CD14-positive monocyte (primary cell): ENCODE measurements around the gene TMPRSS12. TPM values are rescaled to one million over a fixed set of nuclear protein-coding genes. Genes with fewer than 3 reads are reported as not detected.
"Not testable (repeated sequence)": the region's sequence is repeated elsewhere in the genome, so short reads cannot be mapped to it uniquely, and the experiment has no call there.

Source experiments
- DNase-seq, 3 donors: peaks; one replicate each; pipeline ENCODE4 v3.0.0-alpha.2; 2011 to 2022
- H2AFZ ChIP-seq: 2 replicates; pipeline ENCODE4 v1.6.0; 2012; ENCODE audit warnings: mild to moderate bottlenecking, low read depth, low read length, inconsistent platforms; ENCODE audit not compliant: insufficient read depth, poor library complexity, severe bottlenecking
- H3K27ac ChIP-seq, 2 donors: 1 replicate in 1 of 2; 2 replicates in 1 of 2; pipeline ENCODE4 v1.5.1; 2012 to 2013; ENCODE audit warnings: low read length in 2 of 2, control low read depth in 1 of 2, inconsistent platforms in 1 of 2, low read depth in 1 of 2, mild to moderate bottlenecking in 1 of 2
- H3K27me3 ChIP-seq, 2 donors: one replicate each; pipeline versions ENCODE4 v1.6.0 to v1.6.1; 2011 to 2013; ENCODE audit warnings: low read length in 2 of 2; ENCODE audit not compliant: control insufficient read depth in 2 of 2, insufficient read depth in 2 of 2
- H3K36me3 ChIP-seq, 2 donors: replicated peaks in 1 of 2; 1 replicate in 1 of 2; 2 replicates in 1 of 2; pipeline versions ENCODE4 v1.5.1 to v1.6.1; 2012 to 2013; ENCODE audit warnings: low read length in 2 of 2, control low read depth in 1 of 2, inconsistent platforms in 1 of 2, mild to moderate bottlenecking in 1 of 2; ENCODE audit not compliant: insufficient read depth in 2 of 2, control insufficient read depth in 1 of 2
- H3K4me1 ChIP-seq, 2 donors: 1 replicate in 1 of 2; 2 replicates in 1 of 2; pipeline versions ENCODE4 v1.5.1 to v1.6.1; 2012 to 2013; ENCODE audit warnings: low read length in 2 of 2, control low read depth in 1 of 2, inconsistent platforms in 1 of 2, mild to moderate bottlenecking in 1 of 2, moderate library complexity in 1 of 2; ENCODE audit not compliant: insufficient read depth in 2 of 2, control insufficient read depth in 1 of 2
- H3K4me2 ChIP-seq: replicated peaks from 2 replicates; pipeline ENCODE3; 2012; ENCODE audit warnings: low read length, moderate library complexity, mild to moderate bottlenecking; ENCODE audit not compliant: poor library complexity, severe bottlenecking; ENCODE audit errors: extremely low read depth
- H3K4me3 ChIP-seq, 3 experiments: fragments of 200-600 bp in 1 of 3; sonication (generic) in 1 of 3; replicated peaks in 1 of 3; 1 replicate in 2 of 3; 2 replicates in 1 of 3; pipeline ENCODE4 v1.5.1; 2011 to 2013; ENCODE audit warnings: low read length in 3 of 3, mild to moderate bottlenecking in 3 of 3, control low read depth in 2 of 3, low read depth in 2 of 3, inconsistent platforms in 1 of 3, moderate library complexity in 1 of 3
- H3K79me2 ChIP-seq: 2 replicates; pipeline ENCODE4 v1.6.0; 2012; ENCODE audit warnings: mild to moderate bottlenecking, control low read depth, inconsistent platforms, low read length, moderate library complexity; ENCODE audit not compliant: insufficient read depth
- H3K9ac ChIP-seq: 2 replicates; pipeline ENCODE4 v1.6.0; 2017; ENCODE audit warnings: low read length, mild to moderate bottlenecking; ENCODE audit not compliant: insufficient read depth, poor library complexity, severe bottlenecking
- H3K9me3 ChIP-seq, 2 donors: replicated peaks in 1 of 2; 1 replicate in 1 of 2; 2 replicates in 1 of 2; pipeline versions ENCODE4 v1.5.1 to v1.6.1; 2012 to 2013; ENCODE audit warnings: low read length in 2 of 2, control low read depth in 1 of 2; ENCODE audit not compliant: control insufficient read depth in 1 of 2, insufficient read depth in 1 of 2
- H4K20me1 ChIP-seq: 2 replicates; pipeline ENCODE4 v1.6.0; 2012; ENCODE audit warnings: mild to moderate bottlenecking, low read length, control low read depth, moderate library complexity; ENCODE audit not compliant: insufficient read depth
- H3K27ac Mint-ChIP-seq, 7 donors: one replicate each; pipeline ENCODE4 v1.8.0; 2020; ENCODE audit warnings: mild to moderate bottlenecking in 7 of 7, mixed read lengths in 7 of 7, moderate library complexity in 6 of 7, inconsistent platforms in 2 of 7
- H3K27me3 Mint-ChIP-seq, 3 donors: one replicate each; pipeline ENCODE4 v1.8.0; 2021 to 2022; ENCODE audit warnings: low read depth in 3 of 3, mild to moderate bottlenecking in 3 of 3, mixed read lengths in 3 of 3, moderate library complexity in 3 of 3, inconsistent platforms in 1 of 3
- H3K36me3 Mint-ChIP-seq, 2 donors: one replicate each; pipeline ENCODE4 v1.8.0; 2020; ENCODE audit warnings: mixed read lengths in 2 of 2, inconsistent platforms in 1 of 2, mild to moderate bottlenecking in 1 of 2
- H3K4me1 Mint-ChIP-seq: one replicate; pipeline ENCODE4 v1.8.0; 2020; ENCODE audit warnings: mild to moderate bottlenecking, mixed read lengths
- H3K4me3 Mint-ChIP-seq, 2 donors: one replicate each; pipeline ENCODE4 v1.8.0; 2020; ENCODE audit warnings: mild to moderate bottlenecking in 2 of 2, mixed read lengths in 2 of 2, moderate library complexity in 1 of 2
- H3K9me3 Mint-ChIP-seq, 7 donors: one replicate each; pipeline ENCODE4 v1.8.0; 2020 to 2022; ENCODE audit warnings: mixed read lengths in 7 of 7, mild to moderate bottlenecking in 6 of 7, moderate library complexity in 6 of 7, inconsistent platforms in 2 of 7
- WGBS: methylation state at CpG from one replicate; pipeline ENCODE4 v1.1.5; 2013; ENCODE audit warnings: missing lambda C conversion rate; ENCODE audit not compliant: insufficient coverage; 5-methylcytosine and 5-hydroxymethylcytosine counted together
- intact Hi-C, 2 donors: fragments of 100-400 bp; cut with micrococcal nuclease; formaldehyde crosslinking; loops; one replicate each; pipeline versions ENCODE4 v1.15.0 to v1.15.1; 2023
- polyA plus RNA-seq, 3 donors: library from polyadenylated mRNA; depleted of rRNA in 1 of 3; unstranded in 2 of 3; stranded (reverse) in 1 of 3; fragments of 300-500 nt in 2 of 3; fragments of >200 nt in 1 of 3; fragmentation: Illumina TruSeq in 2 of 3; gene quantifications; 1 replicate in 2 of 3; 2 replicates in 1 of 3; pipeline ENCODE4 v1.2.3, GENCODE V29; 2012 to 2021
- TF ChIP-seq, protein P1 (sequence below): fragments of 200-600 bp; IDR thresholded peaks from one replicate; pipeline ENCODE4 v1.8.0; 2022; ENCODE audit warnings: antibody characterized with exemption, mild to moderate bottlenecking

The TMPRSS12 gene
- polyA plus RNA-seq, 3 donors = not detected

DNA sequence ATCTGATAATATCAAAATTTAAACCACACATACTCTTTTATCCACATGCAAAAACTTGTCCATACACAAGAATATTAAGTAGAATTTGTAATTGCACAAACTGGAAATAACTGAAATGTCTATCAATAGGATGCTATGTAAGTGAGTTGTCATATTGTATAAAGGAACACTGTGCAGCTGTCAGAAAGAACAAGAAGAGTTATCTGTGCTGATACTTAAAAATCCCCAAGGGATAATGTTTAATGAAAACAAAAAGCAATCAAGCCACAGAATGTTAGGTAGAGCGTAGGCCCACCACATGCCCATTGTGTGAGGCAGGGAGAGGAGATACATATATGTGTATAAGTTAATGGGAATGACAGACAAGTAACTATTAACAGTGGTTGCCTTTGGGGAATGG is 83.7 kb downstream of the TMPRSS12 start:
- WGBS = 38% methylated on average over 1 of the region's 1 CpG
- peak overlapping the region; percentile 99 for H3K4me2 ChIP-seq
- peaks cover 52% of the 10 kb centered on the region for H4K20me1 ChIP-seq
- H3K4me3 Mint-ChIP-seq = peak overlapping the region; percentile 98 to 100
- TF ChIP-seq, protein P1, sequence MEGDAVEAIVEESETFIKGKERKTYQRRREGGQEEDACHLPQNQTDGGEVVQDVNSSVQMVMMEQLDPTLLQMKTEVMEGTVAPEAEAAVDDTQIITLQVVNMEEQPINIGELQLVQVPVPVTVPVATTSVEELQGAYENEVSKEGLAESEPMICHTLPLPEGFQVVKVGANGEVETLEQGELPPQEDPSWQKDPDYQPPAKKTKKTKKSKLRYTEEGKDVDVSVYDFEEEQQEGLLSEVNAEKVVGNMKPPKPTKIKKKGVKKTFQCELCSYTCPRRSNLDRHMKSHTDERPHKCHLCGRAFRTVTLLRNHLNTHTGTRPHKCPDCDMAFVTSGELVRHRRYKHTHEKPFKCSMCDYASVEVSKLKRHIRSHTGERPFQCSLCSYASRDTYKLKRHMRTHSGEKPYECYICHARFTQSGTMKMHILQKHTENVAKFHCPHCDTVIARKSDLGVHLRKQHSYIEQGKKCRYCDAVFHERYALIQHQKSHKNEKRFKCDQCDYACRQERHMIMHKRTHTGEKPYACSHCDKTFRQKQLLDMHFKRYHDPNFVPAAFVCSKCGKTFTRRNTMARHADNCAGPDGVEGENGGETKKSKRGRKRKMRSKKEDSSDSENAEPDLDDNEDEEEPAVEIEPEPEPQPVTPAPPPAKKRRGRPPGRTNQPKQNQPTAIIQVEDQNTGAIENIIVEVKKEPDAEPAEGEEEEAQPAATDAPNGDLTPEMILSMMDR = no peak
- peaks cover 61% of the 10 kb centered on the region for H3K4me1 Mint-ChIP-seq
- H3K36me3 ChIP-seq = peaks cover 14 to 25% of the 10 kb centered on the region in 2 donors
- no peak overlapping the region for H2AFZ ChIP-seq
- peak overlapping the region in 1 of 2 donors; percentile 83 for H3K27ac ChIP-seq
- peaks cover 70% of the 10 kb centered on the region for H3K79me2 ChIP-seq
- peak overlapping the region in 5 of 7 donors; percentile 21 to 77 (median 66) for H3K27ac Mint-ChIP-seq
- no peaks in the 10 kb centered on the region for H3K9me3 ChIP-seq
- peak overlapping the region; percentile 70 for H3K9ac ChIP-seq
- DNase-seq = no peak
- no peaks in the 10 kb centered on the region for H3K27me3 ChIP-seq
- no peaks in the 10 kb centered on the region for H3K9me3 Mint-ChIP-seq
- peaks cover 41 to 59% of the 10 kb centered on the region in 2 donors for H3K4me1 ChIP-seq
- peak overlapping the region; percentile 59 to 98 (median 87) for H3K4me3 ChIP-seq
- peaks cover 0 to 2% (median 0%) of the 10 kb centered on the region in 3 donors for H3K27me3 Mint-ChIP-seq
- H3K36me3 Mint-ChIP-seq = peaks cover 19 to 23% of the 10 kb centered on the region in 2 donors
- intact Hi-C loops = loop anchor here in 1 of 2 donors (5.0 to 10.0 kb wide), 2 partner anchors 96 to 1222 kb away; partner anchors contain the start of gene FMNL3

DNA sequence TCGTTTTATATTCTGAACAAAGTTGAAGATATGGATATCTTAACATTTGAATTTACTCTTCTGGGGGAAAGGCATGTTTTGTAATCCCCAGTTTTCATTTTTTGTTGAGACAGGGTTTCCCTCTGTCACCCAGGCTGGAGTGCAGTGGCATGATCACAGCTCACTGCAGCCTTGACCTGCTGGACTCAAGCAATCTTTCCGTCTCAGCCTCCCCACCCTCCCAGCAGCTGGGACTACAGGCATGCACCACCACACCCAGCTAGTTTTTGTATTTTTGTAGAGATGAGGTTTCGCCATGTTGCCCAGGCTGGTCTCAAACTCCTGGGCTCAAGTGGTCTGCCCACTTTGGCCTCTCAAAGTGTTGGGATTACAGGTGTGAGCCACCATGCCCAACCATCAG is 84.2 kb downstream of the TMPRSS12 start:
- Histone ChIP-seq H4K20me1 (peaks cover 56% of the 10 kb centered on the region), H3K27ac (peak overlapping the region in 1 of 2 donors; percentile 83), H3K9ac (peak overlapping the region; percentile 44), H3K4me1 (peaks cover 41 to 62% of the 10 kb centered on the region in 2 donors), H3K36me3 (peaks cover 18 to 30% of the 10 kb centered on the region in 2 donors), H3K4me2 (peak overlapping the region; percentile 99), H3K79me2 (peaks cover 75% of the 10 kb centered on the region), H3K4me3 (peak overlapping the region; percentile 59 to 98 (median 87))
- H3K36me3 Mint-ChIP-seq = peaks cover 22 to 27% of the 10 kb centered on the region in 2 donors
- peak overlapping the region; percentile 98 to 100 for H3K4me3 Mint-ChIP-seq
- H3K9me3 ChIP-seq, H3K27me3 ChIP-seq, H2AFZ ChIP-seq, H3K27me3 Mint-ChIP-seq, H3K9me3 Mint-ChIP-seq, DNase-seq: not testable (repeated sequence)
- peak overlapping the region in 5 of 7 donors; percentile 16 to 81 (median 66) for H3K27ac Mint-ChIP-seq
- H3K4me1 Mint-ChIP-seq = peaks cover 65% of the 10 kb centered on the region
- no CpG with 5 or more reads among the region's 3 CpGs for WGBS
- intact Hi-C loops = loop anchor here in 1 of 2 donors (5.0 to 10.0 kb wide), 2 partner anchors 95 to 1222 kb away; partner anchors contain the start of gene FMNL3
